Non-pigmented ciliary epithelial cell (primary cell): ENCODE results near the gene NRTN.

ENCODE experiments used
- DNase-seq: peaks from one replicate; pipeline ENCODE4 v3.0.0-alpha.2; 2010; ENCODE audit warnings: low read depth

NRTN gene

GRCh38 chr19:5790559-5791520 is 14.0 kb upstream of the NRTN start, which contains the start of gene DUS3L:
Gene DUS3L (minus strand): TSS chr19:5791163. CDS start chr19:5791141, 22 bp downstream.
- DNase-seq, result peak; percentile 90

DNA sequence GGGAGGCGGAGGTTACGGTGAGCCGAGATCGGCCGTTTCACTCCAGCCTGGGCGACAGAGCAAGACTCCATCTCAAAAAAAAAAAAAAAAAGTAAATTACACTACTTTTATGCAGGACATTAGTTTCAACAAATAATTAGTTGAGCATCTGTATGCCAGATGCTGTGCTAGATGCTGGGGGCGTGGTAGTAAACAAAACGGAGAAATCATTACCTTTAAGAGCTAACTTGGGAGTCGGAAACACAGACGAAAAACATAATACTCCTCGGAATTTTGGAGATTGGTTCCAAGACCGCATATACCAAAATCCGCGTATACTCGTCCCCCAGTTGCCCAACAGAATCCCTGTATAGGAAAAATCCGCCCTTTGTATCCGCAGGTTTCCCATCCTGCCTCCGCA is 12.6 kb upstream of the NRTN start:
- DNase-seq, result no peak

DNA sequence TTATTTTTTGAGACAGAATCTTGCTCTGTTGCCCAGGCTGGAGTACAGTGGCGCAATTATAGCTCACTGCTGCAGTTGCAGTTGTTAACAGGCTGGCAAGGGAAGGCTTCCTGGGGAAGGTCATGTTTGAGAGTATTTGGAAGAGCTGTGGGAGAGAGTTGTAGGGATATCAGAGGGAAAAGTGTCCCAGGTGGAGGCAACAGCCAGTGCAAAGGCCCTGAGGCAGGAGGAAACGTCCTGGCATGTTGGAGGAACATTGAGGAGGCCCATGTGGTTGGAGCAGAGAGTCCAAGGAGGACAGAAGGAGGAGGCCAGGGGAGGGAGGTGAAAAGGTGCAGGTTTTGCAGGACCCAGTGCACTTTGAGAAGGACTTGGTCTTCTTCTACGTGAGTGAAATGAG is 11.7 kb upstream of the NRTN start:
- no peak for DNase-seq

GRCh38 chr19:5795382-5795919 is 9.4 kb upstream of the NRTN start:
- DNase-seq, result no peak

GRCh38 chr19:5798244-5798643 is 6.6 kb upstream of the NRTN start:
- no peak for DNase-seq

DNA sequence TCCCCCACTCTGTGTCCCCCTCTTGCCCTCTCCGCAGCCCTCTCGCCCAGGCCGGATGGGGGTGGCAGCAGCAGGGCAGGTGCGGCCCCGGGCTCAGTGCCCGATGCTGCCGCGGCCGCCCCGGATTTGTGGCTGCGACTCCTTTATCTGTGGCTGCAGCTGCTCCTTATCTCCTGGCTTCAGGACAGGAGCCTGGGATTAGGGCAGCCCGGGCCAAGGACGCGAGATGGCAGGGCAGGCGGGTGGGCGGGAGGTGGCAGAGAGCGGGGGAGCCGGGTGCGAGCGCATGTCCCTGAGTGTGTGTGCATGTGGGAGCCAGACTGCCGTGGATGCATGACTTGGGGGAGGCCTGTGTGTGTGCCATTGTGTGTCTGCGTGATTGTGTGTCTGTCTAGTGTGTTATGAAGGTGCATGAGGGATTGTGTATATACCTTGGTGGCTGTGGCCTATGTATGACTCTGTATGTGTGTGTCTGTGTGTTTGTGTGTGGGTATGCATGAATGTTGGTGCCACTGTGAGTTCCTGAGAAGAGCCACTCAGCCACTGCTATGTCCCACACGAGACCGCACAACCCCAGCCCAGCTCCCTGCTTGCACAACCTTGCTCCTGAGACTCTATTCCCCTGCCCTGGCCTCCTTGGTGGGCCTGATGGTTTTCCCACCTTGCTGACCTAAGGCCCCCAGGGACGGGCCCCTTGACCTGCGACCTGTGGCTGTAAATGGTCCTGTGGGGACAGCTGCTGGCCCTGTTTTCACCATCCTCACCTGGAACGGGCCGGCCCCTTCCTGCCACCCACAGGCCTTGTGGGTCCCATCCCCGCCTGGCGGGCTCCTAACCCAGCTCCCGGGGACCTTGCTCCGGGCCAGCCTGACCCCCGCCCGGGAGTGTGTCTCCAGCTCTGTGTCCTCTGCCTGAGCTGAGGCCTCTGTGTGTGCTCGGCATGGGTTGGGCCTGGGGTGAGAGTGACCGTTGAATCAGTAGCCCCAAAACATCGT is 5.3 kb upstream of the NRTN start:
- DNase-seq, result no peak

DNA sequence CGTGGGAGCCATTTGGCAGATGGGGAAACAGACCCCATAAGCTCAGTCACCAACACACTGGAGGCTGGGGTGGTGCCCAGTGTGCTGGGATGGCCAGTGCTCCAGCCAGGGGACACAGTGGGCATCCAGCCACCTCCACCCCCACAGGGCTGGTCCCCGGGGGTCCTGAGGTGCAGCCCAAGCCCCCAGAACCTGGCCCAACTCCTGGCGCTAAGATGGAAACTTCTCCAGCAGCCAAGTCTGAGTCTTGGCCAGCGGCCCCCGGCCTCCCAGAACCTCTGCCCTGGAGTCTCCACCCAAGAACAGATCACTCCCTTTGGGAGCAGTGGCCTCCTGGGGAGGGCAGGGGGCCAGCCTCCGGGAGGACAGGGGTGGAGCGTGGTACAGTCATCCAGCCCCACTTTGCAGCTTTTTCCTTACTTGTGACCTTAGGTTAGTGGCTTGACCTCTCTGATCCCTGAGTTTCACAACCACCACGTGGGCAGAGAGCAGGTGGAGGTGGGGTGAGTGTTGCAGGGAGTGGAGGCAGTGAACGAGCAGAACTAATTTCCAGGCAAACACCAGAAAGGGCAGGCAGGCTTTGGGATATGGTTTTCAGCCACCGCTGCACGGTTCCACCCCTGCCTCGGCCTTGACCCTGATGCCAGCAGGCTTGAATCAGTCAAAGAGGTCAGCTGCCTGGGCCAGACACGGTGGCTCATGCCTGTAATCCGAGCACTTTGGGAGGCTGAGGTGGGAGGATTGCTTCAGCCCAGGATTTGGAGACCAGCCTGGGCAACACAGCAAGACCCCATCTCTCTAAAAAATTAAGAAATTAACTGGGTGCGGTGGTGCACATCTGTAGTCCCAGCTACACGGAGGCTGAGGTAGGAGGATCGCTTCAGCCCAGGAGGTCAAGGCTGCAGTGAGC is 4.3 kb upstream of the NRTN start:
- no peak for DNase-seq

DNA sequence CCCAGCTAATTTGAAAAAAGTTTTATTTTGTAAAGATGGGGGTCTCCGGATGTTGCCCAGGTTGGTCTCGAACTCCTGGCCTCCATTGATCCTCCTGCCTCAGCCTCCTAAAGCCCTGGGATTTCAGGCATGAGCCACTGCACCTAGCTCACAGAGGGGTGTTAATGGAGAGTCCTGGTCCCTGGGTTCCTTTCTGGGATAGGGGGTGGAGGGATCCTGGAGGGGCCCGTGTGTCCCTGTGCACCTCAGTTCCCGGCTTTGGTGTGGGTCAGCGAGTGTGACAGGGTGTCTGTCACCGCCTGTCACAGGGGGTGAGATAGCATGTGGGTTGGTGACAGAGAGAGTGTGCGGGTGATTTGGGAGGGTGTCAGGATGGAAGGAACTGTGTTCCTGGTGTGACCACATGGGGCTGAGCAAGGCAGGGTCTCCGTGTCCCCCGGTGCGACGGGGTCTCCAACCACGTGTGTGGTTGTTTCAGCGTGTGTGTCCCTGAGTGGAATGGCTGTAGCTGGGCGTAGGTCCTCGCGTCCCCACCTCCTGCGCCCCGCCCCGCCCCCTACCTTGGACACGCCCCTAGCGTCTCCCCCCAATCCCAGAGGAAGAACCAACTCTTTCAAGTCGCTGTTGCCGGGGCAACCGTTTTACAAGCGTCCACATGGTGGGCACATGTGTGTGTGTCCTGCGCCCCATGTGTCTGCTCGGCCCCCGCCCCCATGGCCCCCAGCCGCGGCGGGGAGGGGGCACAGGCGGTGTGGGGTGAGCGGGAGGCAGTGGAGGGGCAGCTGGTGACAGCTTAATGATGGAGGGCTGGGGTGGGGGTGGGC is 2.9 kb upstream of the NRTN start:
- DNase-seq, result no peak

DNA sequence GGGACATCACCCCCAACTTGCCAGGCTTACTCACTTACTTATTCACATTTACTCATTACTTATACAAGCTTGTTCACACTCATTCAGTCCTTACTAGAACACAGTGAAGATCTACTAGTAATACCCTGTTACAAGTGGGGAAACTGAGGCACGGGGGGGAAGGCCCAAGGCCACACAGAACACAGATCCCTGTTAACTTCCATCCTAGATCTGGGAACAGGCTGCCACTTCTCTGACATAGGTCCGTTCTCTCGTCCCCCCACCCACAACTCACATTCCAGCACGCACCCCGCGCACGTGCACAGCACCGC is 1.5 kb upstream of the NRTN start:
- DNase-seq, result no peak

- no peak for DNase-seq
Observed at GRCh38 chr19:5803752-5804515, 933 bp upstream of the NRTN start.

DNA sequence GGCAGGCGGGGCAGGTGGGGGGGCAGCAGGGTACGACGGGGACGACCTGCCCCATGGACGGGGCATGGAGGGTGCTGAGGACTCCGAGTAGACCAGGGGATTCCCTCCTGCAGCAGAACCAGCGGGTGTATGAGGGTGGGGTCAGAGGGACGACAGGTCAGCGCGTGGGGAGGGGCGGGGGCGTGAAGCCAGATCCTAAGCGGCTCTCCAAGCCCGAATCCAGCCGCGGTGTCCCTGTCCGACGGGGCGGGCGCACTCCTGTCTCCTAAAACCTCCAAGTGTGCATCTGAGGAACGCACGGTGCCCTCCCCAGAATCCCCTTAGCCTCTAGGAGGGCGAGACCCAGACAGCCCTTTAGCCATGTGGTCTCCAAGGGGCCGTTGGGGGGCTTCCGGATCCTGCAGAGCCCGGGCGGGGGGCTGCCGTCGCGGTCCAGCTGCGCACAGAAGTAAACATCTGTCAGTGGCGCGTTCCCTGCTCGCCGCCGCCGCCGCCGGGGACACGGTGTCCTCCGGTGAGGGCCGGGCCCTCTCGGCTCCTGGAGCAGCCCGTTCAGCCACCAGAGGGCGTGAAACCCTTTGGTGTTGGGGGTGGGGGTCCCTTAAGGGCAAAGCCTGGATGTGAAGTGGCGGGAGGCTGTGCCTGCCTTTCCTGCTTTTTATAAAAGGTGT is 730 bp downstream of the NRTN start:
- no peak for DNase-seq

- DNase-seq, result no peak
Observed at GRCh38 chr19:5806133-5806489, 1.2 kb downstream of the NRTN start.

- DNase-seq, result no peak
Observed at GRCh38 chr19:5806905-5807304, 2.0 kb downstream of the NRTN start.

GRCh38 chr19:5808120-5808816 is 3.4 kb downstream of the NRTN start:
- DNase-seq, result no peak

DNA sequence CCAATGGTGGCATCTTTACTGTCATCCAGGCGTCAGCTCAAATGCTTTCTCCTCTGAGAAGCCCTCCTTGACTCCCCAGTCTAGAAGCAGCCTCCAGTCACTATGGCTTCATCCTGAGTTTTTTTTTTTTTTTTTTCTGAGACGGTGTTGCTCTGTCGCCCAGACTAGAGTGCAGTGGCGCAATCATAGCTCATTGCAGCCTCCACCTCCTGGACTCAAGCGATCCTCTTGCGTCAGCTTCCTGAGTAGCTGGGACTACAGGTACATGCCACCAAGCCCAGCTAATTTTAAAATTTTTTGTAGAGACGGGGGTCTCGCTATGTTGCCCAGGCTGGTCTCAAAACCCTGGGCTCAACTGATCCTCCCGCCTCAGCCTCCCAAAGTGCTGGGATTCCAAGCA is 4.2 kb downstream of the NRTN start:
- no peak for DNase-seq

- no peak for DNase-seq
Observed at GRCh38 chr19:5809469-5809868, 4.6 kb downstream of the NRTN start.

- DNase-seq, result no peak
Observed at GRCh38 chr19:5811117-5811516, 6.2 kb downstream of the NRTN start.

GRCh38 chr19:5814123-5814851 is 9.4 kb downstream of the NRTN start:
- no peak for DNase-seq
